Measurements from ENCODE around the gene DNM2.

- TF ChIP-seq CTCF (IDR thresholded peaks at IDR 0.05; ENCODE audit: insufficient read depth, low read depth, low read length) (no peak), EZH2 (IDR thresholded peaks at IDR 0.05; ENCODE audit: insufficient read depth, low read length) (no peak)
Observed at GRCh38 chr19:10707440-10707839, 10.4 kb upstream of the DNM2 start.

All from astrocyte (in vitro differentiated cells and primary cell).